Measurements from ENCODE around the gene SPAG6. TPM values are rescaled to one million over a fixed set of nuclear protein-coding genes. Genes with fewer than 3 reads are reported as not detected.

Gene SPAG6
- total and polyA plus RNA-seq, 10 donors: 0.11 TPM; not detected in 9

DNA sequence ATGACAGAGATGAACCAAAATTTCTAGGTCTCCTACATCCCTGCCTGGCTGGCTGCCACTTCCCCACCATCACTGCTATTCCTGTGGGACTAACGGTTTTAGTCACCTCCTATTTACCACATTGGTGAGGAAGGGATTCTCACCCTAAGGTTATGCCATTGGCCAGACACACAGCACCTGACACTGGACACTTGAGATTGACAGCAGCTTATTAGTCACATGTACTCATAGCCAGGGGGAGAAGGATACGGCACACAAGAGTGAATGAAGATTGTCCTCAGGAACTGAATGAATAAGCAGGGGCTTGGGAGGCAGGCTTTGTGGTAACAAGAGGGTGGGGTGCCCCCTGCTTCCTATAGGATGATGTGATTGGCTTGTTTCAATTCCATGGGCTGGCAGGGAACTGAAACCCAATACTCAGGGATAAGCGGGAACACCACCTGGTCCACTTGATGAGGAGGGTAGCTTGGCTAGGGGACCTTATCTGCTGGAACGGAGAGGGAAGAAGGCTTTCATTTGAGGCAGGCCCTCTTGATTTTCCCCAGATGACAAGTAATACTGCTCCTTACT lies 99.0 kb downstream of the SPAG6 start:
- no peaks in the 10 kb centered on the region for H3K27me3 ChIP-seq (replicated peaks in 1 of 7)
- DNase-seq: no peak
- H3K4me3 ChIP-seq: no peak overlapping the region
- WGBS, 5 donors: 85 to 94% (median 93%) methylated on average over 4 of the region's 4 CpGs
- no peaks in the 10 kb centered on the region for H3K9me3 ChIP-seq
- TF ChIP-seq POLR2A (IDR thresholded peaks at IDR 0.05) (no peak), POLR2AphosphoS5 (IDR thresholded peaks at IDR 0.05) (no peak)
- TF ChIP-seq, protein P1, sequence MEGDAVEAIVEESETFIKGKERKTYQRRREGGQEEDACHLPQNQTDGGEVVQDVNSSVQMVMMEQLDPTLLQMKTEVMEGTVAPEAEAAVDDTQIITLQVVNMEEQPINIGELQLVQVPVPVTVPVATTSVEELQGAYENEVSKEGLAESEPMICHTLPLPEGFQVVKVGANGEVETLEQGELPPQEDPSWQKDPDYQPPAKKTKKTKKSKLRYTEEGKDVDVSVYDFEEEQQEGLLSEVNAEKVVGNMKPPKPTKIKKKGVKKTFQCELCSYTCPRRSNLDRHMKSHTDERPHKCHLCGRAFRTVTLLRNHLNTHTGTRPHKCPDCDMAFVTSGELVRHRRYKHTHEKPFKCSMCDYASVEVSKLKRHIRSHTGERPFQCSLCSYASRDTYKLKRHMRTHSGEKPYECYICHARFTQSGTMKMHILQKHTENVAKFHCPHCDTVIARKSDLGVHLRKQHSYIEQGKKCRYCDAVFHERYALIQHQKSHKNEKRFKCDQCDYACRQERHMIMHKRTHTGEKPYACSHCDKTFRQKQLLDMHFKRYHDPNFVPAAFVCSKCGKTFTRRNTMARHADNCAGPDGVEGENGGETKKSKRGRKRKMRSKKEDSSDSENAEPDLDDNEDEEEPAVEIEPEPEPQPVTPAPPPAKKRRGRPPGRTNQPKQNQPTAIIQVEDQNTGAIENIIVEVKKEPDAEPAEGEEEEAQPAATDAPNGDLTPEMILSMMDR (IDR thresholded peaks at IDR 0.05 in 8 of 11, conservative IDR thresholded peaks at IDR 0.05 in 3 of 11): no peak
- H3K36me3 ChIP-seq: no peaks in the 10 kb centered on the region
- H3K4me1 ChIP-seq: peaks cover 0 to under 1% (median 0%) of the 10 kb centered on the region in 6 donors
- intact Hi-C loops (cut with DNase I; ENCODE audit: low total_unique reads): no loop called here
- H3K27ac ChIP-seq: no peak overlapping the region

- intact Hi-C loops (cut with DNase I; ENCODE audit: low total_unique reads): no loop called here
- no peaks in the 10 kb centered on the region for H3K9me3 ChIP-seq
- H3K4me3 ChIP-seq: no peak overlapping the region
- no peak for TF ChIP-seq POLR2A (IDR thresholded peaks at IDR 0.05)
- TF ChIP-seq, protein P1 (IDR thresholded peaks at IDR 0.05 in 8 of 11, conservative IDR thresholded peaks at IDR 0.05 in 3 of 11): no peak
- TF ChIP-seq POLR2AphosphoS5 (IDR thresholded peaks at IDR 0.05): no peak
- H3K27ac ChIP-seq: no peak overlapping the region
- H3K36me3 ChIP-seq: no peaks in the 10 kb centered on the region
- WGBS, 5 donors: 66 to 77% (median 73%) methylated on average over 3 of the region's 3 CpGs
- no peaks in the 10 kb centered on the region for H3K27me3 ChIP-seq (replicated peaks in 1 of 7)
- DNase-seq: no peak
- H3K4me1 ChIP-seq: no peaks in the 10 kb centered on the region
Measured at GRCh38 chr10:22445495-22445894, 100.2 kb downstream of the SPAG6 start.

DNA sequence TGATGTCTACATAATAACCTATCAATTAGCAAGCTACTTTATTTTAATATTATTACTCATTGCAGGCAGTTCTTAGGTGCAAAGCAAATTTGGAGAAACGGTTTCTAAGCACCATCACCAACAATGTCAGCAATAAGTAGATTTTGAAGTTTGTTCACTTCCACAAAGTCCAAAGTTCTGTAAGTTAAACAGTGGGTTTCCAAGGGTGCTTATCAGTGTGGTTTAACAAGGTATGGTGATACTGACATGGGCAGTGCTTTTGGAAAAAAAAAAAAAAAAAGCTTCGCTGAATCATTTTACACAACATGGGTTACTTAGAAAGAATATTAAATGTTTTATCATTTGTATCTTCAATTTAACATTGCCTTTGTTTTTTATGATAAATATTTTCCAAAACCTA lies 101.8 kb downstream of the SPAG6 start:
- no peak overlapping the region for H3K27ac ChIP-seq
- intact Hi-C loops (cut with DNase I; ENCODE audit: low total_unique reads): no loop called here
- H3K27me3 ChIP-seq (replicated peaks in 1 of 7): no peaks in the 10 kb centered on the region
- no peaks in the 10 kb centered on the region for H3K36me3 ChIP-seq
- no peak for DNase-seq
- no peaks in the 10 kb centered on the region for H3K4me1 ChIP-seq
- no peak for TF ChIP-seq POLR2A (IDR thresholded peaks at IDR 0.05)
- TF ChIP-seq, protein P1 (IDR thresholded peaks at IDR 0.05 in 8 of 11, conservative IDR thresholded peaks at IDR 0.05 in 3 of 11): no peak
- TF ChIP-seq POLR2AphosphoS5 (IDR thresholded peaks at IDR 0.05): no peak
- no peak overlapping the region for H3K4me3 ChIP-seq
- H3K9me3 ChIP-seq: no peaks in the 10 kb centered on the region
- 90 to 100% (median 94%) methylated on average over 2 of the region's 2 CpGs for WGBS, 5 donors

DNA sequence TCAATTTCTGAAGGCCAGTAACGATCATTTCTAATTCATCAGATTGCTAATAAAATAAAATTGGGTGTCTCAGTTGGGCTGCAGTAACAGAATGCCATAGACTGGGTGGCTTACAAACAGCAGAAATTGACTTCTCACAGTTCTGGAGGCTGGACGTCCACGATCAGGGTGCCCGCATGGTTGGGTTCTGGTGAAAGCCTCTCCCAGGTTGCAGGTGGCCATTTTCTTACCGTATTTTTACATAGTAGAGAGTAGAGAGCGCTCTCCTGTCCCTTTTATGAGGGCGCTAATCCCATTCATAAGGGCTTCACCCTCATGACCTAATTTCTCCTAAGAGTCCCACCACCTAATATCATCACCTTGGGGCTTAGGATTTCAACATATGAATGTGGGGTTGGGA lies 106.0 kb downstream of the SPAG6 start:
- TF ChIP-seq POLR2A (IDR thresholded peaks at IDR 0.05) (no peak), POLR2AphosphoS5 (IDR thresholded peaks at IDR 0.05) (no peak)
- TF ChIP-seq, protein P1 (IDR thresholded peaks at IDR 0.05 in 8 of 11, conservative IDR thresholded peaks at IDR 0.05 in 3 of 11): no peak
- Histone ChIP-seq H3K27ac (no peak overlapping the region), H3K4me3 (no peak overlapping the region), H3K4me1 (peaks cover 0 to 12% (median 4%) of the 10 kb centered on the region in 6 donors), H3K36me3 (no peaks in the 10 kb centered on the region), H3K9me3 (no peaks in the 10 kb centered on the region), H3K27me3 (replicated peaks in 1 of 7) (no peaks in the 10 kb centered on the region)
- 93 to 99% (median 97%) methylated on average over 7 of the region's 7 CpGs for WGBS, 5 donors
- intact Hi-C loops (cut with DNase I; ENCODE audit: low total_unique reads): no loop called here
- DNase-seq: no peak

Data from spleen (tissue), 11 donors.